Omental fat pad (tissue), 4 donors: Measurements from ENCODE around the gene MARK1. TPM values are rescaled to one million over a fixed set of nuclear protein-coding genes. Genes with fewer than 3 reads are reported as not detected.

Source experiments
- ATAC-seq: fragments of 150-250 bp; one replicate; pipeline ENCODE4 v1.9.1; 2016; ENCODE audit warnings: mild to moderate bottlenecking, moderate library complexity; ENCODE audit not compliant: low FRiP score
- DNase-seq: peaks from one replicate; pipeline ENCODE4 v3.0.0-alpha.2; 2019; ENCODE audit warnings: low spot score
- CTCF ChIP-seq, 3 donors: fragments of 450-650 bp; IDR thresholded peaks; one replicate each; pipeline ENCODE4 v1.5.1; 2016 to 2017; ENCODE audit warnings: antibody characterized with exemption in 3 of 3, mild to moderate bottlenecking in 3 of 3, moderate library complexity in 2 of 3
- total RNA-seq, 4 donors: library from RNA; depleted of rRNA; stranded (reverse); fragments of >200 nt; gene quantifications; one replicate each; pipeline ENCODE4 v1.1.0, GENCODE V29; 2016

Gene MARK1
- total RNA-seq, 4 donors from 2014 or later = 7.7 to 24.4 (median 9.0) TPM

- TF ChIP-seq CTCF (IDR thresholded peaks at IDR 0.05) = no peak
- DNase-seq (no peak), ATAC-seq (no peak)
Measured at GRCh38 chr1:220573836-220574235, 45.9 kb downstream of the MARK1 start.

- TF ChIP-seq CTCF (IDR thresholded peaks at IDR 0.05) = no peak
- DNase-seq = no peak
- no peak for ATAC-seq
Measured at GRCh38 chr1:220575718-220576497, 48.0 kb downstream of the MARK1 start.

- no peak for TF ChIP-seq CTCF (IDR thresholded peaks at IDR 0.05)
- no peak for ATAC-seq
- no peak for DNase-seq
Measured at GRCh38 chr1:220577926-220578325, 50.0 kb downstream of the MARK1 start.

- ATAC-seq = no peak
- no peak for TF ChIP-seq CTCF (IDR thresholded peaks at IDR 0.05)
Measured at GRCh38 chr1:220579317-220579716, 51.4 kb downstream of the MARK1 start.

GRCh38 chr1:220592714-220593113 is 64.8 kb downstream of the MARK1 start:
- DNase-seq (no peak), ATAC-seq (no peak)
- no peak for TF ChIP-seq CTCF (IDR thresholded peaks at IDR 0.05)

More at GRCh38 chr1:220579317-220579716, 51.4 kb downstream of the MARK1 start:
- no peak for DNase-seq

- no peak for ATAC-seq
- TF ChIP-seq CTCF (IDR thresholded peaks at IDR 0.05) = no peak
Measured at GRCh38 chr1:220594356-220594755, 66.4 kb downstream of the MARK1 start.

GRCh38 chr1:220595179-220595578 is 67.2 kb downstream of the MARK1 start:
- TF ChIP-seq CTCF (IDR thresholded peaks at IDR 0.05) = no peak
- DNase-seq (no peak), ATAC-seq (no peak)

More at GRCh38 chr1:220594356-220594755, 66.4 kb downstream of the MARK1 start:
- no peak for DNase-seq
